NCI-H2029 treated with DMSO at 0.1 percent for 48 hours (cell line): ENCODE measurements around the gene GIMAP7.
"Not testable (repeated sequence)": the region's sequence is repeated elsewhere in the genome, so short reads cannot be mapped to it uniquely, and the experiment has no call there.

ENCODE experiments used
- DNase-seq: peaks from one replicate; lab custom pipeline; 2025; lab: John Stamatoyannopoulos, UW

GIMAP7 gene

DNA sequence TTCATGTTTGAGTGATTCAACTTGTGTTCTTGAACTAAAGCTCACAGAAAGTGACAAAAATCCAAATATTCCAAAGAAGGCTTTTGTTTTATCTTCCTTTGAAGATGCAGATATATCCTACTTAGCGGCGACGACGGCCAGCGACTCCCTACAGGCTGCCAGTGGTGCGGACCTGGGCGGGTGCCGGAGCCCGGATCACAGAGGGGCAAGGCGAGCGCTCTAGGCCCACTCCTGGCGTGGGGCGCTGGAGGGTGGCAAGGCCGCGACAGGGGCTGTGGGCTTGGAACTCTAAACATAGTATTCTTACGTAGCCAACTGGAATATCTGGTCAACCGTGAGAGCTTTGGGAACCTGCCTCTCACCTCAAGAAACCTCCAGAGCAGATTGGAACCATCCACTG lies 914 bp upstream of the GIMAP7 start:
- DNase-seq, result no peak

DNA sequence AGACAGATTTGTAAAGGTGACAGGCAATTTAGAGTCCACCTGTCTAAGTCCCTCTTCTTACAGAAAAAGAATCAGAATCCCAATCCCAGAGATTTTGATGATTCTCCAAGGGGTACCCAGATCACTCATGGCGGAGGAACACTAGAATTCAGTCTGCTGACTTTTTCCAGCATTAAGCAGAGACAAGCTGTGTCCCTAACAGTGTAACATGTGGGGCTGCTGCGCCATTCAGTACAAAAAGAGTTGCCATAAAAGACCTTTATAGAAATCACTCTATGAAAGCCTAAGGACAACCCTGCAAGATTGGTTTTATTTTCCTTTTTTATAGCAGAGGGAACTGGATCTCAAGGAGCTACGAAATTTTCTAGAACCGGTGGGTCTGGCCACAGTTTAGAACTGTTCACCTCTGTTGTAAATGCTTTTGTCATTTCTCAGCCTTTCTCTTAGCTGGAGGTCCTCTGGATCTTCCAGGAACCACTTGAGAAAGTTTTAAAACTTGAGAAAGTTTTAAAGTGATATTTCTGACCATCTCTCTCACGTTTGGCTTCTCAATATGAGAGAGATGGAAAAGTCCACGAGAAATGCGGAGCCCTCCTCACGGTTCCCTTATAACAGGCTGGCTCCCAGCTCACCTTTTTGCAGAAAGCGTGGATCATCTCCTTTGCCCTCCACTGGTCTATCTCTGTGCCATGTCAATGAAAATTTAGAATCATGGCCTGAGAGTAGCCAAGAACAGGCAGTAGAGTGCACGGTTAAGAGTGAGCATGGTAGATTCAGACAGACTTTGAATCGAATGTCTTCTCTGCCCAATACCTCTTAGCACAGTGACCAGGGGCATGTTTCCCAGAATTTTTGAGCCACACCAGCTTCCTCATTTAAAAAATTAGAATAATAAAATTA lies 826 bp downstream of the GIMAP7 start:
- no peak for DNase-seq

DNA sequence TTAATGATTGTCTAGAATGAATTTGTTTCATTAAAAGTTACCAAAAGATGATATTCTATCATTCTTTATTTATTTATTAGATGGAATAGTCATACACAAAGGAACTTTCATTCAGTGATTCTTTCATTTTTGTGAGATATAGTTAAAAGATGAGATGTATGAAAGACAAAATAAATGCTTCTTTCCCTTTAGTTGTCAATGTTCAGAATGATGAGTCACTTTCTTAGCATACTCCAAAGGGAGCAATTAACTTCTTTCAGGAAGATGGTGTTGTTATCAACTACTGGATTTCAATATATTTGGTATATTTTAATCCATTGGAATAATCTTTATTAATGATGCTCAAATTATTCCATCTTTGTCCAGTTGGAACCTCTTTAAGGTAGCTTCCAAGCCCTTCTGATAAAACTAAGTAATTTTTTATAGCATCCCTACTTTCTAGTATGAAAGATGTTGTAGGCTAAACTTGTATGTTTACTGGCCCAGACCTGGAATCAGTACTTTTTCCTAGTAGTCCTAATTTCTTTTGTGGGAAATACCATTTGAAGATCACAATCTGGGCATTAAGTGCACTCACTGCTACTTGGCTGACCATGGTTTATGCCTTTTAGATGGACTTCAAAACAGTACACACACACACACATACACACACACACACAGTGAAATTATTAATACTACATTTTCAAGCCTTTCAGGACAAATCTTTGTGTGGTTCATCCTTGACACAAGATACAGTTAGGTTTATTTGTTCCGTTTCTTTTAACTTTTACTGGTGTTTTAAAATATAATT lies 2.5 kb downstream of the GIMAP7 start:
- DNase-seq, result no peak

DNA sequence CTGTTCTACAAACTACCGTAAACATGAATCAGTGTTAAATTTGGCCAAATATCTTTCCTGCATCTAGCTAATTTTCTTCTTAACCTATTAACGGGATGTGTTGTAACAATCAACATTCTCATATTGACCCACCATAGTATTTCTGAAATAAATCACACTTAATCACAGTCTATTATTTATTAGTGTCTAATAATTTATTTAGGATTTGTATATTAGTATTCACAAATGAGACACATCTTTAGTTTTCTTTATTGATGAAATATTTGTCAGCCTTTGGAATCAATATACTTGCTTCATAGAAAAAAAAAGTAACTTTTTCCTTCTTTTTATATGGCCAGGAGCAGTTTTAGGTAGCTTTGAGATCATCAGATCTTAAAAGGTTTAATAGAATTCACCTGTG lies 4.6 kb downstream of the GIMAP7 start:
- DNase-seq, result no peak

DNA sequence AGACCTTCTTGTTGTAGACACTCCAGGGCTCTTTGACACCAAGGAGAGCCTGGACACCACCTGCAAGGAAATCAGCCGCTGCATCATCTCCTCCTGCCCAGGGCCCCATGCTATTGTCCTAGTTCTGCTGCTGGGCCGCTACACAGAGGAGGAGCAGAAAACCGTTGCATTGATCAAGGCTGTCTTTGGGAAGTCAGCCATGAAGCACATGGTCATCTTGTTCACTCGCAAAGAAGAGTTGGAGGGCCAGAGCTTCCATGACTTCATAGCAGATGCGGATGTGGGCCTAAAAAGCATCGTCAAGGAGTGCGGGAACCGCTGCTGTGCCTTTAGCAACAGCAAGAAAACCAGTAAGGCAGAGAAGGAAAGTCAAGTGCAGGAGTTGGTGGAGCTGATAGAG lies 5.5 kb downstream of the GIMAP7 start:
- no peak for DNase-seq

GRCh38 chr7:150522931-150523330 lies 8.3 kb downstream of the GIMAP7 start:
- DNase-seq, result not testable (repeated sequence)

DNA sequence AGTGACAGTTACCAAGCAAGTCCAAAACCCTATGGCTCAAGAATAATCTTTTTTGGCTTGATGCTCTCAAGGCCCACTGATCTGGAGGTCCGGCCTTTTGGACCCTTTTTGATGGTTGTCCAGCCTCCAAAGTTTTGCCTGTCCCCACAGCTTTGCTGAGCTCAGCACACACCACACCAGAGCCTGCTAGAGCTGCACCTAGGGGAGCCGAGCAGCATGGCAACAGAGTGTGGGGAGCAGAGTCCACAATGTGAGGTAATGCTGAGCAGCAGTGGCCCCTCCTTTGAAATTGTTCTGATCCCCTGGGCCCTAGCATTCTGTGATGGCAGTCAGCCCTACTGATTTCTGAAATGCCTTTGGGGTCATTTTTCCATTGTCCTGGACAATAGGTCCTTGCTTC lies 9.3 kb downstream of the GIMAP7 start:
- no peak for DNase-seq

- DNase-seq, result no peak
Measured at GRCh38 chr7:150531704-150532103, 17.0 kb downstream of the GIMAP7 start.

DNA sequence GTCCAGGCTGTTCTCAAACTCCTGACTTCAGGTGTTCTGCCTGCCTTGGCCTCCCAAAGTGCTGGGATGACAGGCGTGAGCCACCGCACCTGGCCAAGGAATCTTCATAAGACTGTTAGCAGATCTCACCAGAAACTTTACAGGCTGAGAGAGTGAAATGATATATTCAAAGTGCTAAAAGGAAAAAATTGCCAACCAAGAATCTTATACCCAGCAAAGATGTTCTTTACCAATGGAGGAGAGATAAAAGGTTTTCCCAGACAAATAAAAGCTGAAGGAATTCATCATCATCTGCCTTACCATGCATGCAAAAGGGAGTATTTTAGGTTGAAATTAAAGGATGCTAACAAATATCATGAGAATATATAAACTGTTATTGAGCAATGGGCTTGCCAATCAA lies 23.6 kb downstream of the GIMAP7 start:
- no peak for DNase-seq

DNA sequence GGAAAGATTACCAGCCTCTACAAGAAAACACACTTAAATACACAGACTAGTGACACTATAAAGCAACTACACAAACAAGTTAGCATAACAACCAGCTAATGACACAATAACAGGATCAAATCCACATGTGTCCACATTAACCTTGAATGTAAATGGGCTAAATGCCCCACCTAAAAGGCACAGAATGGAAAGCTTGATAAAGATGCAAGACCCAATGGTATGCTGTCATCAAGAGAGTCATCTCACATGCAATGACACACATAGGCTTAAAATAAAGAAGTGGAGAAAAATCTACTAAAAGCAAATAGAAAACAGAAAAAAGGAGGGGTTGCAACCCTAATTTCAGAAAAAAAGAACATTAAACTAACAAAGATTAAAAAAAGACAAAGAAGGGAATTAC lies 38.5 kb downstream of the GIMAP7 start:
- DNase-seq, result no peak

- DNase-seq, result no peak
Measured at GRCh38 chr7:150556521-150557138, 42.0 kb downstream of the GIMAP7 start.

DNA sequence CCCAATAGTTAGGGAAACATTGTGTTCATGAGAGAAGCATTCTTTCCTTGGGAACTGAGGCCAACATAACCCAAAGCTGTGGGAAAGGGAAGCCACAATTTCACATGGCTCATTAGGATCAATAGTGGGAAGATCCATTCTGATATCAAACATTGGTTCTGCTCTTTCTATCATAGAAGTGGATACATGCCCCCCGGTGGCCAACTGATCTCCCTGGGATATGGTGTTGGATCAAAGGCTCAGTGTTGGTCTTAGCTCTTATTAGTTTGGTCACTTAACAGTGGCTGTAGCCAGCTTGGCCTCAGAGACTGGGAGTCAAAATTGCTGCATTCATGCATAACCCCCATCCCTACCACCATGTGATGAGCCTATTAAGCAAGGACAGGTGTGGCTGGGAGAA lies 45.8 kb downstream of the GIMAP7 start:
- DNase-seq, result no peak

GRCh38 chr7:150562919-150563318 lies 48.2 kb downstream of the GIMAP7 start:
- no peak for DNase-seq

- no peak for DNase-seq
Measured at GRCh38 chr7:150564006-150564405, 49.3 kb downstream of the GIMAP7 start.

DNA sequence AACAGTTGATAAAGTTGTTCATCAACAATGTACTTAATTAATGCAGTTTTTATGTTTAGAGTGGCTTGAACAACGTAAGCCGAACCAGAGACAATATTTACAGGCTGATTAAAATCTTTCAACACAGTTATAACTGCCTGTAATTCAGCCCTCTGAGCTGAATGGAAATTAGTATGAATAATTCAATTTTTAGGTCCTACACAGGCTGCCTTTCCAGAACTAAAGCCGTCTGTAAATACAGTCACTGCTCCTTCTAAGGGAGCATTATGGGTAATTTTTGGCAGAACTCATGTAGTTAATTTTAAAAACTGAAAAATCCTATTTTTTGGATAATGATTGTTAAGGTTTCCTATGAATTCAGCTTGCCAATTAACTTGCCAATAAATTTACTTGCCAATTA lies 49.9 kb downstream of the GIMAP7 start:
- DNase-seq, result no peak

- DNase-seq, result no peak
Measured at GRCh38 chr7:150565239-150565638, 50.6 kb downstream of the GIMAP7 start.

DNA sequence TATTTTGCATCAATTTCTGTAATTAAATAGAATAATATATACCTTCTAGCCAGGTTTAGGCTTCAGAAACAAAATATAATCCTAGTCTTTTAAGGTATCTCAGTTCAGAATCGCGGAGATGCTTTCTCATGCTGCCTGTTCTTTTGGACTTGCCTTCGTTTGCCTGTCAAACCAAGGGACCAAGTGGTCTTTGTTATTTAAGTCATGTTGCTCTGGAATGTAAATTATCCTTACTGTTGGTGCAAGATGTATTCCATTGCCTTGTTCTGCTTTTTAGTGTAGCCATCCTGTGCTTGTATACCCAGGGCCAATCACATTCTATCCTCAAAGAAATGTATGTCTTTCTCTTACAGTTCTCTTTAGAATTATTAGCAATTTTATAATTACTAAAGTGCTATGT lies 51.5 kb downstream of the GIMAP7 start:
- DNase-seq, result no peak

DNA sequence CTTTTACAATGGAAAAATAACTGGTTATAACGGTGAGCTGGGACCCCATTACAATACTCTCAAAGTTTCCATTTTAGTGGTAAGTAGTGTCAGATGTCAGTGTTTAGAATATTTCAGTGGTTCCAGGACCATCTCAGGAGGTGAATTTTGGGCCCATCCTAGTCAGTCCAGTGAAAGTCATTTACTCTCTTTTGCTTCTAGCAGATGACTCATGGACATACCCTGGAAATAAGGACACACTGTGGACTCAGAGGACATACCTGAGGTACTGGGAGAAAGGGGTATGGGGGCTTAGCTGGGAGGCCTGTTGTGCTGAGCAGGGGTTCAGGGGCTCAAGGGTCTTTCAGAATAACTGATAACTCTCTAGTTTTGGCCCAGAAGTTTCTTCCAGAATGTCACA lies 51.9 kb downstream of the GIMAP7 start:
- DNase-seq, result no peak

DNA sequence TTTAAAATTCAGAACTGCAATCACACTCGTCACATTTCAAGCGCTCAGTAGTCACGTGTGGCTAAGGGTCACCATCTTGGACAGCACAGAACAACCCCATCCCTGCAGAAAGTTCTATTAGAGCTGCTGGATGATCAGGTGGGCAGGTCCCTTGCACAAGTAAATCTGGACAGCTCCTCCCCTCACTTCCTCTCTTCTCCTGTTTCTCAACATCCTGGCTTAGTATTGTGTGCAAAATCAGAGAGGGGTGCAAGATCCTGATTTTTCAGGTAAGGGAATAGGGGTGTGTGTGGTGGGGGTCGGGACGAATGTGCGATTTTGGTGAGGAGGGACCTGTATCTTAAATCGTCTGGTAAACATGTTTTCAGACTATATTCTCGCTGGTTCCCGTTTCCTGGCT lies 52.5 kb downstream of the GIMAP7 start, which contains the start of gene GIMAP4:
Gene GIMAP4, plus strand, starts transcription at position 222 of the 400 bp plus-strand sequence. CDS start 2,512 bp downstream, outside the sequence.
- DNase-seq, result no peak

DNA sequence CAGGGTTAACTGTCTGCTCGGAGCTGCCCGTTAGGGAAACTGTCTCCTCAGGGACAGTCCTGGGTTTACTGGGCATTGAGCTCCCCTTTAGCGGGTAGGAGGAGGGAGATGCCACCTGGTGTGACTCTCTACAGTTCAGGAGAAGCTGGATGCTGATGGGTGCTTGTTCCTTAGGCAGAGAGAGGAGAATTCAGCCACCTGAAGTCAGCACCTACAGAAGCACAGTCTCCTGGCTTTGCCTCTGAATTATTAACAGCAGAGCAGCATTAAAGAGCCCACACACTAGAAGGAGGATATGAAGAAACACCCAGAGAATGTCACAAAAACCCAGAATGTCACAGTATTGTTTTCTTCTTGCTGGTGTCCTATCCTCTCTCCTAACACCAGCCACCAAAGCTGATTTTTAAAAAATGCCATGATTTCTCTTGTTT lies 53.2 kb downstream of the GIMAP7 start:
- DNase-seq, result no peak

DNA sequence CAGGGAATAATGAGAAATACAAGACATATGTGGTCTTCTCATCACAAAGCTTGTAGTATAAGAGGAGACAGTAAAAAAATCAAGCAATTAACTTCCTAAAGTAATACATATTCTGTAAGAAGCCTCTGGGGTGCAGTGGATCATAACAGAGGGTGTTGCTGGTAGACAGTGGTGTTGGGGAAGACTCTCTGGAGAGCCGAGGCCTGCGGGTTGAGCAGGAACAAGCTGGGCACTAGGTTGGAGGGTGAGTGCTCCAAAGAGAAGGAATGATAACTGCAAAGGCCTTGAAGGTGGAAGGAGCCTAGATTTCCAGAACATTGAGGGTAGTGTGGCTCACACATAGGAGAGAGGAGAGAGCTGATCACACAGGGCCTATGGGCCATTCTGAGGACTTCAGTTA lies 54.0 kb downstream of the GIMAP7 start:
- DNase-seq, result no peak

GRCh38 chr7:150569245-150569955 lies 54.7 kb downstream of the GIMAP7 start:
- no peak for DNase-seq
